ENCODE data around the gene SLC37A2. TPM values are rescaled to one million over a fixed set of nuclear protein-coding genes. Genes with fewer than 3 reads are reported as not detected.
A peak's percentile ranks its signal among the peaks of the same experiment; 100 is the strongest.

The SLC37A2 gene
- total RNA-seq, 3 donors from 2014 or later, result 0.13 to 0.21 (median 0.14) TPM

GRCh38 chr11:125062218-125062930, 731 bp upstream of the SLC37A2 start:
- Mint-ChIP-seq H3K36me3 (ENCODE audit: insufficient read depth) (no peaks in the 10 kb centered on the region), H3K4me1 (ENCODE audit: low read depth) (peaks cover 11% of the 10 kb centered on the region), H3K4me3 (peak overlapping the region; percentile 82), H3K9me3 (no peaks in the 10 kb centered on the region), H3K27me3 (ENCODE audit: low read depth) (peaks cover 36% of the 10 kb centered on the region)
- ATAC-seq, result peak; percentile 41 to 42
- no peak for DNase-seq

- Mint-ChIP-seq H3K4me1 (ENCODE audit: low read depth) (peaks cover 11% of the 10 kb centered on the region), H3K27me3 (ENCODE audit: low read depth) (peaks cover 45% of the 10 kb centered on the region), H3K4me3 (peak overlapping the region; percentile 69), H3K9me3 (no peaks in the 10 kb centered on the region), H3K36me3 (ENCODE audit: insufficient read depth) (no peaks in the 10 kb centered on the region)
- ATAC-seq, result peak; percentile 20 to 29
- no peak for DNase-seq
These were observed 431 bp downstream of the SLC37A2 start for GRCh38 chr11:125063429-125064043.

GRCh38 chr11:125064070-125064469, 965 bp downstream of the SLC37A2 start:
- ATAC-seq, result no peak
- Mint-ChIP-seq H3K4me3 (peak overlapping the region; percentile 69), H3K27me3 (ENCODE audit: low read depth) (peaks cover 46% of the 10 kb centered on the region)

GRCh38 chr11:125068368-125068767, 5.3 kb downstream of the SLC37A2 start:
- ATAC-seq (no peak), DNase-seq (no peak)
- Mint-ChIP-seq H3K4me1 (ENCODE audit: low read depth) (peaks cover 9% of the 10 kb centered on the region), H3K36me3 (ENCODE audit: insufficient read depth) (no peaks in the 10 kb centered on the region), H3K9me3 (no peaks in the 10 kb centered on the region), H3K4me3 (no peak overlapping the region), H3K27me3 (ENCODE audit: low read depth) (peaks cover 56% of the 10 kb centered on the region)

More at GRCh38 chr11:125064070-125064469, 965 bp downstream of the SLC37A2 start:
- Mint-ChIP-seq H3K9me3 (no peaks in the 10 kb centered on the region), H3K4me1 (ENCODE audit: low read depth) (peaks cover 11% of the 10 kb centered on the region), H3K36me3 (ENCODE audit: insufficient read depth) (no peaks in the 10 kb centered on the region)
- DNase-seq, result no peak

- peaks cover 56% of the 10 kb centered on the region for H3K27me3 Mint-ChIP-seq (ENCODE audit: low read depth)
- H3K4me1 Mint-ChIP-seq (ENCODE audit: low read depth), result peaks cover 4% of the 10 kb centered on the region
- DNase-seq (no peak), ATAC-seq (no peak)
- H3K4me3 Mint-ChIP-seq, result no peak overlapping the region
- H3K9me3 Mint-ChIP-seq, result no peaks in the 10 kb centered on the region
- no peaks in the 10 kb centered on the region for H3K36me3 Mint-ChIP-seq (ENCODE audit: insufficient read depth)
These were observed 5.9 kb downstream of the SLC37A2 start for GRCh38 chr11:125069008-125069407.

GRCh38 chr11:125069796-125070195, 6.7 kb downstream of the SLC37A2 start:
- ATAC-seq (no peak), DNase-seq (no peak)
- Mint-ChIP-seq H3K4me1 (ENCODE audit: low read depth) (peaks cover 3% of the 10 kb centered on the region), H3K9me3 (no peaks in the 10 kb centered on the region), H3K27me3 (ENCODE audit: low read depth) (peaks cover 51% of the 10 kb centered on the region), H3K4me3 (no peak overlapping the region), H3K36me3 (ENCODE audit: insufficient read depth) (no peaks in the 10 kb centered on the region)

GRCh38 chr11:125070699-125071254, 7.7 kb downstream of the SLC37A2 start:
- Mint-ChIP-seq H3K4me3 (no peak overlapping the region), H3K4me1 (ENCODE audit: low read depth) (peaks cover 3% of the 10 kb centered on the region), H3K36me3 (ENCODE audit: insufficient read depth) (no peaks in the 10 kb centered on the region), H3K9me3 (no peaks in the 10 kb centered on the region), H3K27me3 (ENCODE audit: low read depth) (peaks cover 42% of the 10 kb centered on the region)
- ATAC-seq (peak; percentile 37 to 38), DNase-seq (no peak)

- ATAC-seq, result no peak
- no peak overlapping the region for H3K4me3 Mint-ChIP-seq
- H3K4me1 Mint-ChIP-seq (ENCODE audit: low read depth), result peaks cover 3% of the 10 kb centered on the region
These were observed 8.3 kb downstream of the SLC37A2 start for GRCh38 chr11:125071435-125071834.

GRCh38 chr11:125071846-125072217, 8.7 kb downstream of the SLC37A2 start:
- no peak for DNase-seq
- Mint-ChIP-seq H3K4me3 (no peak overlapping the region), H3K4me1 (ENCODE audit: low read depth) (peaks cover 3% of the 10 kb centered on the region), H3K36me3 (ENCODE audit: insufficient read depth) (no peaks in the 10 kb centered on the region), H3K9me3 (no peaks in the 10 kb centered on the region), H3K27me3 (ENCODE audit: low read depth) (peaks cover 36% of the 10 kb centered on the region)
- ATAC-seq, result no peak

More at GRCh38 chr11:125071435-125071834, 8.3 kb downstream of the SLC37A2 start:
- Mint-ChIP-seq H3K36me3 (ENCODE audit: insufficient read depth) (no peaks in the 10 kb centered on the region), H3K9me3 (no peaks in the 10 kb centered on the region), H3K27me3 (ENCODE audit: low read depth) (peaks cover 36% of the 10 kb centered on the region)
- no peak for DNase-seq

- Mint-ChIP-seq H3K4me1 (ENCODE audit: low read depth) (peaks cover 3% of the 10 kb centered on the region), H3K27me3 (ENCODE audit: low read depth) (peaks cover 33% of the 10 kb centered on the region), H3K9me3 (no peaks in the 10 kb centered on the region), H3K36me3 (ENCODE audit: insufficient read depth) (no peaks in the 10 kb centered on the region), H3K4me3 (no peak overlapping the region)
- ATAC-seq, result no peak
- DNase-seq, result no peak
These were observed 9.3 kb downstream of the SLC37A2 start for GRCh38 chr11:125072218-125072960.

- ATAC-seq (no peak), DNase-seq (no peak)
- H3K4me1 Mint-ChIP-seq (ENCODE audit: low read depth), result peaks cover 3% of the 10 kb centered on the region
- peaks cover 28% of the 10 kb centered on the region for H3K27me3 Mint-ChIP-seq (ENCODE audit: low read depth)
- no peaks in the 10 kb centered on the region for H3K36me3 Mint-ChIP-seq (ENCODE audit: insufficient read depth)
- H3K4me3 Mint-ChIP-seq, result no peak overlapping the region
- H3K9me3 Mint-ChIP-seq, result no peaks in the 10 kb centered on the region
These were observed 10.0 kb downstream of the SLC37A2 start for GRCh38 chr11:125072961-125073590.

- no peaks in the 10 kb centered on the region for H3K36me3 Mint-ChIP-seq (ENCODE audit: insufficient read depth)
- no peak for ATAC-seq
- H3K4me1 Mint-ChIP-seq (ENCODE audit: low read depth), result peaks cover 3% of the 10 kb centered on the region
- no peaks in the 10 kb centered on the region for H3K9me3 Mint-ChIP-seq
- no peak for DNase-seq
- H3K4me3 Mint-ChIP-seq, result no peak overlapping the region
- peaks cover 24% of the 10 kb centered on the region for H3K27me3 Mint-ChIP-seq (ENCODE audit: low read depth)
These were observed 10.7 kb downstream of the SLC37A2 start for GRCh38 chr11:125073616-125074483.

- peaks cover 18% of the 10 kb centered on the region for H3K27me3 Mint-ChIP-seq (ENCODE audit: low read depth)
These were observed 11.6 kb downstream of the SLC37A2 start for GRCh38 chr11:125074511-125075241.

More at GRCh38 chr11:125074511-125075241, 11.6 kb downstream of the SLC37A2 start:
- ATAC-seq (no peak), DNase-seq (no peak)
- Mint-ChIP-seq H3K9me3 (no peaks in the 10 kb centered on the region), H3K4me1 (ENCODE audit: low read depth) (peaks cover 3% of the 10 kb centered on the region), H3K36me3 (ENCODE audit: insufficient read depth) (no peaks in the 10 kb centered on the region), H3K4me3 (no peak overlapping the region)

Measured in activated T-cell treated with anti-CD3 and anti-CD28 coated beads, Interleukin-2, amount 50 U/mL, for 4 hours (primary cell).